ENCODE results near the gene UBE2J2. TPM values are rescaled to one million over a fixed set of nuclear protein-coding genes. Genes with fewer than 3 reads are reported as not detected.

UBE2J2 gene
- total and polyA plus RNA-seq, 2 of the 13 experiments (the other 11 are each of a cell fraction or from before 2014, with no cell fraction given): 25.4 to 29.4 TPM

DNA sequence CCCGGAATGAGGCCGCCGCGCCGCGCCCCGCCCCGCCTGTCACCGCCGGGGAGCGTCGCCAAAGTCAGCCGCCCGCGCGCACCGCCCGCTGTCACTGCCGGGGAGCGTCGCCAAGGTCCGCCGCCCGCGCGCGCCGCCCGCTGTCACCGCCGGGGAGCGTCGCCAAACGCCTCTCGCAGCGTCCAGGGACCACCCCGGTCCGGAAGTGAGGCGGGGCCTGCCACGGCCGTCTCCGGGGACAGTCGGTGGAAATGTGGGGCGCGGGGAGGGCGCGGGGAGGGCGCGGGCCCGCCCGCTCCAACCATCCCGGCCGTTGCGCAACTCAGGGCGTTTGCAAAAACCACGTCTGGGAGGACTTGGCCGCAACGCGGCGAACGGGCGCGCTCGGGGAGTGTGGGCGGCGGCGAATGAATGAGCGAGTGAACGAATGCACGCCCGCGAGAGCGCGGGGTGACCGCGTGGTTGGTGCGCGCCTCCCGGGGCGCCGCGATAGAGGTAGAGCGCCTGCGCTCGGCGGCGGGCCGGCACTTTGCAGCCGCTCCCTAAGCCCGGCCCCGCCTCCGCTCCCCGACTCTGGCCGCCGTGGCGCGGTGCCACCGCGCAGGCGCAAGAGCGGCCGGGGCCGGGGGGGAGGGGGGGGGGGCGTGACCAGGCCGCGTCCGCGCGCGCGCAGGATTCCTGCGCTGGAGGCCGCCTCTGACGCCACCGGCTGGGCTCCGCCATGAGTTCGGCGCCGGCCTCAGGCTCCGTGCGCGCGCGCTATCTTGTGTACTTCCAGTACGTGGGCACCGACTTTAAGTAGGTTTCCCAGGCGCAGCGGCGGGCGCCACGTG is 34.5 kb upstream of the UBE2J2 start, which contains the start of the genes ACAP3 and PUSL1 (continued):
- TF ChIP-seq ZNF710 (CRISPR knock-in tag; IDR thresholded peaks at IDR 0.05; ENCODE audit: borderline replicate concordance) (no peak), ZNF431 (CRISPR knock-in tag; IDR thresholded peaks at IDR 0.05; ENCODE audit: borderline replicate concordance, low read depth) (no peak), ZNF75D (CRISPR knock-in tag; IDR thresholded peaks at IDR 0.05; ENCODE audit: borderline replicate concordance) (no peak), ZNF101 (CRISPR knock-in tag; IDR thresholded peaks at IDR 0.05; ENCODE audit: borderline replicate concordance, low read depth) (no peak), ZNF501 (CRISPR knock-in tag; IDR thresholded peaks at IDR 0.05) (peak; percentile 51; the same call in 1 of the 2 replicates), CENPBD1 (CRISPR knock-in tag; IDR thresholded peaks at IDR 0.05; ENCODE audit: borderline replicate concordance, low read depth) (no peak), JUN (CRISPR knock-in tag; IDR thresholded peaks at IDR 0.05) (0 out of 2 replicates have a peak, but pooled peaks have one; percentile 56), ZNF703 (CRISPR knock-in tag; IDR thresholded peaks at IDR 0.05; ENCODE audit: borderline replicate concordance) (no peak), TOPORS (CRISPR knock-in tag; IDR thresholded peaks at IDR 0.05) (no peak), LCORL (IDR thresholded peaks at IDR 0.05) (no peak), LCORL (CRISPR knock-in tag; IDR thresholded peaks at IDR 0.05) (peak; percentile 55; the same call in 1 of the 2 replicates)
- TF ChIP-seq, protein P1, sequence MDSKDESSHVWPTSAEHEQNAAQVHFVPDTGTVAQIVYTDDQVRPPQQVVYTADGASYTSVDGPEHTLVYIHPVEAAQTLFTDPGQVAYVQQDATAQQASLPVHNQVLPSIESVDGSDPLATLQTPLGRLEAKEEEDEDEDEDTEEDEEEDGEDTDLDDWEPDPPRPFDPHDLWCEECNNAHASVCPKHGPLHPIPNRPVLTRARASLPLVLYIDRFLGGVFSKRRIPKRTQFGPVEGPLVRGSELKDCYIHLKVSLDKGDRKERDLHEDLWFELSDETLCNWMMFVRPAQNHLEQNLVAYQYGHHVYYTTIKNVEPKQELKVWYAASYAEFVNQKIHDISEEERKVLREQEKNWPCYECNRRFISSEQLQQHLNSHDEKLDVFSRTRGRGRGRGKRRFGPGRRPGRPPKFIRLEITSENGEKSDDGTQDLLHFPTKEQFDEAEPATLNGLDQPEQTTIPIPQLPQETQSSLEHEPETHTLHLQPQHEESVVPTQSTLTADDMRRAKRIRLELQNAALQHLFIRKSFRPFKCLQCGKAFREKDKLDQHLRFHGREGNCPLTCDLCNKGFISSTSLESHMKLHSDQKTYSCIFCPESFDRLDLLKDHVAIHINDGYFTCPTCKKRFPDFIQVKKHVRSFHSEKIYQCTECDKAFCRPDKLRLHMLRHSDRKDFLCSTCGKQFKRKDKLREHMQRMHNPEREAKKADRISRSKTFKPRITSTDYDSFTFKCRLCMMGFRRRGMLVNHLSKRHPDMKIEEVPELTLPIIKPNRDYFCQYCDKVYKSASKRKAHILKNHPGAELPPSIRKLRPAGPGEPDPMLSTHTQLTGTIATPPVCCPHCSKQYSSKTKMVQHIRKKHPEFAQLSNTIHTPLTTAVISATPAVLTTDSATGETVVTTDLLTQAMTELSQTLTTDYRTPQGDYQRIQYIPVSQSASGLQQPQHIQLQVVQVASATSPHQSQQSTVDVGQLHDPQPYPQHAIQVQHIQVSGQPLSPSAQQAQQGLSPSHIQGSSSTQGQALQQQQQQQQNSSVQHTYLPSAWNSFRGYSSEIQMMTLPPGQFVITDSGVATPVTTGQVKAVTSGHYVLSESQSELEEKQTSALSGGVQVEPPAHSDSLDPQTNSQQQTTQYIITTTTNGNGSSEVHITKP (CRISPR knock-in tag; IDR thresholded peaks at IDR 0.05; ENCODE audit: low read depth): peak; percentile 67; the same call in 1 of the 2 replicates
- TF ChIP-seq, protein P2, sequence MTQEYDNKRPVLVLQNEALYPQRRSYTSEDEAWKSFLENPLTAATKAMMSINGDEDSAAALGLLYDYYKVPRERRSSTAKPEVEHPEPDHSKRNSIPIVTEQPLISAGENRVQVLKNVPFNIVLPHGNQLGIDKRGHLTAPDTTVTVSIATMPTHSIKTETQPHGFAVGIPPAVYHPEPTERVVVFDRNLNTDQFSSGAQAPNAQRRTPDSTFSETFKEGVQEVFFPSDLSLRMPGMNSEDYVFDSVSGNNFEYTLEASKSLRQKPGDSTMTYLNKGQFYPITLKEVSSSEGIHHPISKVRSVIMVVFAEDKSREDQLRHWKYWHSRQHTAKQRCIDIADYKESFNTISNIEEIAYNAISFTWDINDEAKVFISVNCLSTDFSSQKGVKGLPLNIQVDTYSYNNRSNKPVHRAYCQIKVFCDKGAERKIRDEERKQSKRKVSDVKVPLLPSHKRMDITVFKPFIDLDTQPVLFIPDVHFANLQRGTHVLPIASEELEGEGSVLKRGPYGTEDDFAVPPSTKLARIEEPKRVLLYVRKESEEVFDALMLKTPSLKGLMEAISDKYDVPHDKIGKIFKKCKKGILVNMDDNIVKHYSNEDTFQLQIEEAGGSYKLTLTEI (CRISPR knock-in tag; conservative IDR thresholded peaks at IDR 0.05): no peak
- TF ChIP-seq, protein P3, sequence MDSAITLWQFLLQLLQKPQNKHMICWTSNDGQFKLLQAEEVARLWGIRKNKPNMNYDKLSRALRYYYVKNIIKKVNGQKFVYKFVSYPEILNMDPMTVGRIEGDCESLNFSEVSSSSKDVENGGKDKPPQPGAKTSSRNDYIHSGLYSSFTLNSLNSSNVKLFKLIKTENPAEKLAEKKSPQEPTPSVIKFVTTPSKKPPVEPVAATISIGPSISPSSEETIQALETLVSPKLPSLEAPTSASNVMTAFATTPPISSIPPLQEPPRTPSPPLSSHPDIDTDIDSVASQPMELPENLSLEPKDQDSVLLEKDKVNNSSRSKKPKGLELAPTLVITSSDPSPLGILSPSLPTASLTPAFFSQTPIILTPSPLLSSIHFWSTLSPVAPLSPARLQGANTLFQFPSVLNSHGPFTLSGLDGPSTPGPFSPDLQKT (CRISPR knock-in tag; IDR thresholded peaks at IDR 0.05; ENCODE audit: borderline replicate concordance): no peak

All from HepG2 (cell line).